Loucy (cell line): ENCODE results near the gene NPW.

Source experiments
- EZH2phosphoT487 ChIP-seq: fragments of 200-600 bp; IDR thresholded peaks from 2 replicates; pipeline ENCODE4 v1.6.1; 2018; ENCODE audit warnings: antibody characterized with exemption, mild to moderate bottlenecking, moderate library complexity, borderline replicate concordance
- TF ChIP-seq, protein P1 (sequence below): fragments of 200-600 bp; sonication (generic); conservative IDR thresholded peaks from 2 replicates; pipeline ENCODE4 v1.5.1; 2014; ENCODE audit warnings: mild to moderate bottlenecking, antibody characterized with exemption, low read length

DNA sequence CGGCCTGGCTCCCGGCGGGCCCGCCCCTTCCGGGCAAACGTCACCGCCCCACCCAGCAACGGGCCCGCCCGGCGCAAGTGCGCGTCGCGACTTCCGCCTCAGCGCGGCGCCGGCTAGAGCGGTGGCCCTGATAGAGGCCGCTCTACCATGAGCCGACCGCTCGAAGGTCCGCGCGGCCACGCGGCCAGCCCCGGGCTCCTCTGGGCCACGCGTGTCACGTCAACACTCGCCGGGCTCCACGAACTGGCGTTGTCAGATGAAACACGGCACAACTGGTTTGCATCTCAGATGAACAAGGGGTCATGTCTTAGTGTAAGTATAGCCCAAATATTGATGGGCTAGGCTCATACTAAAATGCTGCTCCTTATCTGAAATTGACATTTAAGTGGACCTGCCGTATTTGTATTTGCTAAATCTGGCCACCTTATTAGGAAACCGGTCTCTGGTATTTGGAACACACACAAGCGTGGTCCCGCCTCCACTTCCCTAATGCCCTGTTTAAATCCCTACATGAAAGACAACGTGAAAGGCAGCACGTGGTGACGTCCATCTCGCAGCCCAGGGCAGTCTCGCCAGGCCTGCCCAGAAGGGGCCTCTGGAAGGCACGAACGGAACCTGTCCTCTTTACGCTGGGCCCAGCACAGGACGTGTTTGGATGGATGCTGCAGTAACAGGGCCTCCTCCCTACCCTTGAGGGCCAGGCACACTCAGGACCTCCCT lies 9.6 kb upstream of the NPW start, which contains the start of gene ZNF598:
- no peak for TF ChIP-seq EZH2phosphoT487
- TF ChIP-seq, protein P1, sequence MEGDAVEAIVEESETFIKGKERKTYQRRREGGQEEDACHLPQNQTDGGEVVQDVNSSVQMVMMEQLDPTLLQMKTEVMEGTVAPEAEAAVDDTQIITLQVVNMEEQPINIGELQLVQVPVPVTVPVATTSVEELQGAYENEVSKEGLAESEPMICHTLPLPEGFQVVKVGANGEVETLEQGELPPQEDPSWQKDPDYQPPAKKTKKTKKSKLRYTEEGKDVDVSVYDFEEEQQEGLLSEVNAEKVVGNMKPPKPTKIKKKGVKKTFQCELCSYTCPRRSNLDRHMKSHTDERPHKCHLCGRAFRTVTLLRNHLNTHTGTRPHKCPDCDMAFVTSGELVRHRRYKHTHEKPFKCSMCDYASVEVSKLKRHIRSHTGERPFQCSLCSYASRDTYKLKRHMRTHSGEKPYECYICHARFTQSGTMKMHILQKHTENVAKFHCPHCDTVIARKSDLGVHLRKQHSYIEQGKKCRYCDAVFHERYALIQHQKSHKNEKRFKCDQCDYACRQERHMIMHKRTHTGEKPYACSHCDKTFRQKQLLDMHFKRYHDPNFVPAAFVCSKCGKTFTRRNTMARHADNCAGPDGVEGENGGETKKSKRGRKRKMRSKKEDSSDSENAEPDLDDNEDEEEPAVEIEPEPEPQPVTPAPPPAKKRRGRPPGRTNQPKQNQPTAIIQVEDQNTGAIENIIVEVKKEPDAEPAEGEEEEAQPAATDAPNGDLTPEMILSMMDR = no peak
